Panc1 (cell line): Measurements from ENCODE around the gene SF3A1. TPM values are rescaled to one million over a fixed set of nuclear protein-coding genes. Genes with fewer than 3 reads are reported as not detected.

Experiments used
- ATAC-seq: fragments of 200-7000 bp; cut with Tn5 transposase; 2 replicates; pipeline ENCODE4 v1.9.1; 2020; ENCODE audit warnings: mild to moderate bottlenecking, moderate library complexity
- BruUV-seq: library from RNA; stranded (reverse); fragments of 400-500 nt; replicated peaks from 2 replicates; lab custom pipeline; 2021; lab: Mats Ljungman, UMichigan
- CTCF ChIA-PET: fragments of 300-600 bp; sonication (Branson Sonifier 250); formaldehyde crosslinking; loops from one replicate; lab custom pipeline; 2022; ENCODE audit warnings: antibody characterized with exemption; lab: Charles Lee
- POLR2A ChIA-PET: fragments of 300-600 bp; sonication (Branson Sonifier 250); formaldehyde crosslinking; loops from one replicate; lab custom pipeline; 2022; ENCODE audit warnings: antibody characterized with exemption; lab: Charles Lee
- DNase-seq: peaks from one replicate; pipeline ENCODE4 v3.0.0-alpha.2; 2010; ENCODE audit warnings: low read depth, low spot score
- H3K27ac ChIP-seq: 2 replicates; pipeline ENCODE4 v1.5.1; 2011; ENCODE audit warnings: mild to moderate bottlenecking, low read length, inconsistent platforms
- H3K27me3 ChIP-seq: fragments of 200-500 bp; sonication (Bioruptor generic); 2 replicates; pipeline ENCODE4 v1.6.0; 2014; ENCODE audit warnings: low read length, inconsistent platforms; ENCODE audit not compliant: control insufficient read depth, insufficient read depth
- H3K36me3 ChIP-seq: fragments of 200-500 bp; sonication (Bioruptor generic); 2 replicates; pipeline ENCODE4 v1.5.1; 2014; ENCODE audit warnings: inconsistent platforms, mild to moderate bottlenecking, low read length, moderate library complexity; ENCODE audit not compliant: control insufficient read depth, insufficient read depth
- H3K4me1 ChIP-seq: 2 replicates; pipeline ENCODE4 v1.5.1; 2011; ENCODE audit warnings: inconsistent platforms, mild to moderate bottlenecking, low read length, moderate library complexity; ENCODE audit not compliant: control insufficient read depth, insufficient read depth
- H3K4me3 ChIP-seq, 2 experiments: 2 replicates each; pipeline ENCODE4 v1.5.1; 2011 to 2012; ENCODE audit warnings: low read depth in 2 of 2, low read length in 2 of 2, mild to moderate bottlenecking in 2 of 2, inconsistent platforms in 1 of 2, moderate library complexity in 1 of 2
- H3K9me3 ChIP-seq: fragments of 200-500 bp; sonication (Bioruptor generic); 2 replicates; pipeline ENCODE4 v1.5.1; 2014; ENCODE audit warnings: low read depth, mild to moderate bottlenecking, inconsistent platforms, low read length, moderate library complexity; ENCODE audit not compliant: control insufficient read depth, insufficient read depth
- CTCF ChIP-seq: fragments of 450-650 bp; IDR thresholded peaks from 2 replicates; pipeline ENCODE4 v1.5.1; 2017; ENCODE audit warnings: mild to moderate bottlenecking
- POLR2AphosphoS5 ChIP-seq: IDR thresholded peaks from 2 replicates; pipeline ENCODE4 v1.6.1; 2012; ENCODE audit warnings: mild to moderate bottlenecking, low read depth, low read length, moderate library complexity
- REST ChIP-seq, 2 experiments: IDR thresholded peaks; 2 replicates each; pipeline ENCODE4 v1.6.1; 2011 to 2012; ENCODE audit warnings: low read depth in 2 of 2, control low read depth in 1 of 2, low read length in 1 of 2, mild to moderate bottlenecking in 1 of 2, moderate library complexity in 1 of 2; ENCODE audit not compliant: insufficient read depth in 1 of 2
- SIN3A ChIP-seq: IDR thresholded peaks from 2 replicates; pipeline ENCODE4 v1.6.1; 2012; ENCODE audit warnings: low read depth, mild to moderate bottlenecking, low read length, moderate library complexity, borderline replicate concordance; ENCODE audit not compliant: insufficient read depth
- TCF7L2 ChIP-seq: IDR thresholded peaks from 2 replicates; pipeline ENCODE4 v1.6.1; 2011; ENCODE audit warnings: mild to moderate bottlenecking, low read depth, low read length, inconsistent platforms
- in situ Hi-C: cut with HindIII; loops from 2 replicates; pipeline ENCODE4 v1.10.0; 2016; ENCODE audit warnings: low sequenced_read_pairs, low pct_unique_long_range_greater_than_20kb
- intact Hi-C: fragments of 100-400 bp; cut with micrococcal nuclease; formaldehyde crosslinking; loops from one replicate; pipeline ENCODE4 v1.10.0; 2022; ENCODE audit not compliant: unreplicated experiment
- total RNA-seq: library from RNA; stranded (reverse); gene quantifications from one replicate; pipeline ENCODE4 v1.2.1, GENCODE V29; 2021; ENCODE audit not compliant: unreplicated experiment

The SF3A1 gene
- total RNA-seq, 1 experiment from 2014 or later, result 176 TPM

- POLR2A ChIA-PET, result no interaction called here
- no peak for DNase-seq
- no peak overlapping the region for H3K27ac ChIP-seq
- in situ Hi-C loops (no loop called here), intact Hi-C loops (no loop called here)
- no peak for TF ChIP-seq SIN3A
- TF ChIP-seq REST (IDR thresholded peaks at IDR 0.05; ENCODE audit: insufficient read depth in 1 of 2, low read depth in 2 of 2, low read length in 1 of 2), result no peak
- no peak for TF ChIP-seq TCF7L2
- TF ChIP-seq CTCF, result no peak
- no peak for TF ChIP-seq POLR2AphosphoS5
- H3K27me3 ChIP-seq, result no peaks in the 10 kb centered on the region
- no peak for ATAC-seq
- BruUV-seq, result no TSS peak
- no peaks in the 10 kb centered on the region for H3K36me3 ChIP-seq
- no peaks in the 10 kb centered on the region for H3K9me3 ChIP-seq
- CTCF ChIA-PET, result interaction anchor here (0.6 kb wide), 2 partner anchors 8 to 48 kb away, joined by 3 to 4 read pairs; no protein-coding TSS in a partner anchor
- 0 out of 2 replicates have a peak, but pooled peaks cover 4% of the 10 kb centered on the region for H3K4me1 ChIP-seq
- no peak overlapping the region for H3K4me3 ChIP-seq
These were observed 37.2 kb upstream of the SF3A1 start for GRCh38 chr22:30393885-30394284.

GRCh38 chr22:30393322-30393680 is 36.6 kb upstream of the SF3A1 start:
- Histone ChIP-seq H3K4me3 (no peak overlapping the region), H3K9me3 (no peaks in the 10 kb centered on the region), H3K27ac (no peak overlapping the region), H3K4me1 (0 out of 2 replicates have a peak, but pooled peaks cover 4% of the 10 kb centered on the region), H3K27me3 (no peaks in the 10 kb centered on the region), H3K36me3 (no peaks in the 10 kb centered on the region)
- TF ChIP-seq TCF7L2, result no peak
- no peak for TF ChIP-seq POLR2AphosphoS5
- no peak for TF ChIP-seq CTCF
- no peak for TF ChIP-seq SIN3A
- no peak for TF ChIP-seq REST (IDR thresholded peaks at IDR 0.05; ENCODE audit: insufficient read depth in 1 of 2, low read depth in 2 of 2, low read length in 1 of 2)
- ChIA-PET CTCF (no interaction called here), POLR2A (no interaction called here)
- DNase-seq, result no peak
- in situ Hi-C loops (no loop called here), intact Hi-C loops (no loop called here)
- no TSS peak for BruUV-seq
- ATAC-seq, result no peak
